Natural killer cell (primary cell): ENCODE measurements around the gene PTPRK. TPM values are rescaled to one million over a fixed set of nuclear protein-coding genes. Genes with fewer than 3 reads are reported as not detected.

ENCODE experiments used
- ATAC-seq, 3 donors: fragments of 150-1000 bp in 2 of 3; fragments of 200-7000 bp in 1 of 3; cut with Tn5 transposase; 1 replicate in 1 of 3; 2 replicates in 2 of 3; pipeline ENCODE4 v1.10.0; 2021; ENCODE audit warnings: mild to moderate bottlenecking in 2 of 3, moderate library complexity in 2 of 3
- DNase-seq, 2 donors: peaks; one replicate each; pipeline versions ENCODE4 v3.0.0 to v3.0.0-alpha.2; 2013 to 2021; ENCODE audit warnings: mixed read lengths in 1 of 2
- H3K27ac ChIP-seq: one replicate; pipeline ENCODE4 v1.5.1; 2013; ENCODE audit warnings: mild to moderate bottlenecking, low read length
- H3K27me3 ChIP-seq: one replicate; pipeline ENCODE4 v1.6.1; 2013; ENCODE audit warnings: low read length; ENCODE audit not compliant: control insufficient read depth, insufficient read depth
- H3K36me3 ChIP-seq: one replicate; pipeline ENCODE4 v1.6.1; 2013; ENCODE audit warnings: low read length; ENCODE audit not compliant: control insufficient read depth, insufficient read depth
- H3K4me1 ChIP-seq: one replicate; pipeline ENCODE4 v1.6.1; 2013; ENCODE audit warnings: low read length; ENCODE audit not compliant: control insufficient read depth, insufficient read depth
- H3K4me3 ChIP-seq: one replicate; pipeline ENCODE4 v1.5.1; 2013; ENCODE audit warnings: low read length
- H3K9me3 ChIP-seq: one replicate; pipeline ENCODE4 v1.6.1; 2013; ENCODE audit warnings: low read length; ENCODE audit not compliant: control insufficient read depth, insufficient read depth
- H3K27ac Mint-ChIP-seq, 2 donors: one replicate each; pipeline ENCODE4 v1.8.0; 2022; ENCODE audit warnings: mild to moderate bottlenecking in 2 of 2, mixed read lengths in 2 of 2, moderate library complexity in 1 of 2
- H3K27me3 Mint-ChIP-seq, 2 donors: one replicate each; pipeline ENCODE4 v1.8.0; 2022; ENCODE audit warnings: low read depth in 2 of 2, mixed read lengths in 2 of 2
- H3K36me3 Mint-ChIP-seq: one replicate; pipeline ENCODE4 v1.8.0; 2022; ENCODE audit warnings: mixed read lengths
- H3K4me1 Mint-ChIP-seq, 2 donors: one replicate each; pipeline ENCODE4 v1.8.0; 2022; ENCODE audit warnings: mixed read lengths in 2 of 2
- H3K4me3 Mint-ChIP-seq: one replicate; pipeline ENCODE4 v1.8.0; 2022; ENCODE audit warnings: mild to moderate bottlenecking, moderate library complexity, mixed read lengths
- H3K9me3 Mint-ChIP-seq, 2 donors: one replicate each; pipeline ENCODE4 v1.8.0; 2022; ENCODE audit warnings: mixed read lengths in 2 of 2
- WGBS: methylation state at CpG from one replicate; pipeline ENCODE4 v1.1.7; 2013; ENCODE audit warnings: missing lambda C conversion rate; ENCODE audit not compliant: insufficient coverage; 5-methylcytosine and 5-hydroxymethylcytosine counted together
- intact Hi-C: fragments of 100-400 bp; cut with micrococcal nuclease; formaldehyde crosslinking; loops from one replicate; pipeline ENCODE4 v1.14.2; 2022
- total RNA-seq, 4 donors: library from RNA; stranded (reverse); fragments of 120-200 nt in 1 of 4; gene quantifications; one replicate each; pipeline versions ENCODE4 v1.2.3 to v1.2.4, GENCODE V29; 2013 to 2022
- TF ChIP-seq, protein P1 (sequence below): fragments of 200-600 bp; IDR thresholded peaks from one replicate; pipeline ENCODE4 v1.8.0; 2022; ENCODE audit warnings: antibody characterized with exemption

PTPRK gene
- total RNA-seq, 3 donors from 2014 or later (not counting 1 experiment from before 2014, with no cell fraction given): 0.14 to 1.2 (median 0.95) TPM

DNA sequence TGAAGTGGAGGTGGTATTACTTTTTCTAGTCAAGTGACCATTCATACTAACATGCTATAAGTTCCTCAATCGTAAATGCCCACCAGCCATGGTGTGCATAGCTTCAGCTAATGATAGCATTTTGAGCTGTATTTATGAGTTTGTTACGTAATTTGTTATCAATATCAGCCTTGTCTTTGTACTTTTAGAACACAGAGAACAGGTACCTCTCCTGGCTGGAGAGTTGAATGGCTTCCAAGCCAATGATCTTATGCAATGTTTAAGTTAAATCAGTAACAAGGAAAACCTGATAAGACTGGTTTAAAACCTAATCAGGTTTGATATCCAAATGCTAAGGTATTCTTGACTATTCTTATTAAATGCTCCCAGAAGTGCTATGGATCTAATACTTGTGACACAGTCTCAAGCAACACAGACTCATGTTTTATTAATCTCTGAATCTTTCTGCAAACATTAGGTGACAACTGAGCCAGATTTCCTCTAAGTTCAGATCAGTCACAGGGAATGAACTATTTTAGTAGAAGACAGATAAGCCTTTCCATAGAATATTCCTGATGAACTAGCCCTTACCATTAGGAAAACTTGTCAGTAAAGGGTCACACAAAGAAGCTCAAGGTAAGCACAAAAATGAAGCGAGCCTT is 154.8 kb downstream of the PTPRK start:
- WGBS: 82% methylated on average over 3 of the region's 3 CpGs
- no peaks in the 10 kb centered on the region for H3K9me3 ChIP-seq
- no peak overlapping the region for H3K4me3 Mint-ChIP-seq
- no peaks in the 10 kb centered on the region for H3K4me1 ChIP-seq
- H3K27ac Mint-ChIP-seq: no peak overlapping the region
- no peak overlapping the region for H3K4me3 ChIP-seq
- H3K36me3 Mint-ChIP-seq: no peaks in the 10 kb centered on the region
- no peaks in the 10 kb centered on the region for H3K27me3 Mint-ChIP-seq
- no peaks in the 10 kb centered on the region for H3K9me3 Mint-ChIP-seq
- H3K4me1 Mint-ChIP-seq: no peaks in the 10 kb centered on the region
- no peaks in the 10 kb centered on the region for H3K36me3 ChIP-seq
- H3K27ac ChIP-seq: no peak overlapping the region
- TF ChIP-seq, protein P1, sequence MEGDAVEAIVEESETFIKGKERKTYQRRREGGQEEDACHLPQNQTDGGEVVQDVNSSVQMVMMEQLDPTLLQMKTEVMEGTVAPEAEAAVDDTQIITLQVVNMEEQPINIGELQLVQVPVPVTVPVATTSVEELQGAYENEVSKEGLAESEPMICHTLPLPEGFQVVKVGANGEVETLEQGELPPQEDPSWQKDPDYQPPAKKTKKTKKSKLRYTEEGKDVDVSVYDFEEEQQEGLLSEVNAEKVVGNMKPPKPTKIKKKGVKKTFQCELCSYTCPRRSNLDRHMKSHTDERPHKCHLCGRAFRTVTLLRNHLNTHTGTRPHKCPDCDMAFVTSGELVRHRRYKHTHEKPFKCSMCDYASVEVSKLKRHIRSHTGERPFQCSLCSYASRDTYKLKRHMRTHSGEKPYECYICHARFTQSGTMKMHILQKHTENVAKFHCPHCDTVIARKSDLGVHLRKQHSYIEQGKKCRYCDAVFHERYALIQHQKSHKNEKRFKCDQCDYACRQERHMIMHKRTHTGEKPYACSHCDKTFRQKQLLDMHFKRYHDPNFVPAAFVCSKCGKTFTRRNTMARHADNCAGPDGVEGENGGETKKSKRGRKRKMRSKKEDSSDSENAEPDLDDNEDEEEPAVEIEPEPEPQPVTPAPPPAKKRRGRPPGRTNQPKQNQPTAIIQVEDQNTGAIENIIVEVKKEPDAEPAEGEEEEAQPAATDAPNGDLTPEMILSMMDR: no peak
- ATAC-seq (no peak), DNase-seq (no peak)
- no peaks in the 10 kb centered on the region for H3K27me3 ChIP-seq
- intact Hi-C loops: no loop called here

DNA sequence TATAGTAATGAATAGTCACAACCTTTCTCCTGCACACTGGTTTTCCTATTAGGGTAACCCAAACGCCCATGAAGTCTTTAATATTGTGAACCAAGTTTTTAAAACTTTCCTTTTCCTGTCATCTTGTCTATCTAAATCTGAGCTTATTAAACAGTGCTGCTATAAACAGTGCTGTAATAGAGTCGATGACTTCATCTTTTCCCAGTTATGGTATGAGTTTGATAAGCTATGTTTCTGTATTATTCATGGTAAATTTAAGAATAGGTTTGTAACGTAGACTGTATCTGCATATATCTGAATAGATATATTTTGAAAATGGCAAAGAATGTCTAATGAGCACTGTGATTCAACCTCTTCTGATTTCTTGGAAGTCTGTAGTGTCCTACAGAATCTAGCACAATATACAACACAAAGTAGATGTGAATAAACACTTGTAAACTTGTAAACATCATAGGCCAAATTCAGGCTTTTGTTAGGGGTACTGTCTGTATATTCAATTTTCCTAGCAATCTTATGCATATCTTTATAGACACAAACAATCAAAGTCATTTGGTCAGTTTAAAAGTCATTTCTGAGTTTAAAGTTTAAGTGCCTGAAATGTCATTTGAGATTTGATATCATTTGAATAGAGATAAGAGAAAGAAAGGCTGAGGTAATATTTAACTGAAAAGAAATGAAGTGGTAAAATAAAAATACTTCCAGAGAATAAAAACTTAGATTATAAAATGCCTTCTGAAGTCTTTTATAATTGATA is 155.5 kb downstream of the PTPRK start:
- Mint-ChIP-seq H3K36me3 (no peaks in the 10 kb centered on the region), H3K4me1 (no peaks in the 10 kb centered on the region), H3K9me3 (no peaks in the 10 kb centered on the region), H3K4me3 (no peak overlapping the region), H3K27me3 (no peaks in the 10 kb centered on the region), H3K27ac (no peak overlapping the region)
- WGBS: 68% methylated on average over 3 of the region's 3 CpGs
- no peak for ATAC-seq
- H3K4me1 ChIP-seq: no peaks in the 10 kb centered on the region
- no peaks in the 10 kb centered on the region for H3K9me3 ChIP-seq
- H3K4me3 ChIP-seq: no peak overlapping the region
- TF ChIP-seq, protein P1: no peak
- no peaks in the 10 kb centered on the region for H3K27me3 ChIP-seq
- H3K27ac ChIP-seq: no peak overlapping the region
- intact Hi-C loops: no loop called here
- no peaks in the 10 kb centered on the region for H3K36me3 ChIP-seq
- DNase-seq: no peak

DNA sequence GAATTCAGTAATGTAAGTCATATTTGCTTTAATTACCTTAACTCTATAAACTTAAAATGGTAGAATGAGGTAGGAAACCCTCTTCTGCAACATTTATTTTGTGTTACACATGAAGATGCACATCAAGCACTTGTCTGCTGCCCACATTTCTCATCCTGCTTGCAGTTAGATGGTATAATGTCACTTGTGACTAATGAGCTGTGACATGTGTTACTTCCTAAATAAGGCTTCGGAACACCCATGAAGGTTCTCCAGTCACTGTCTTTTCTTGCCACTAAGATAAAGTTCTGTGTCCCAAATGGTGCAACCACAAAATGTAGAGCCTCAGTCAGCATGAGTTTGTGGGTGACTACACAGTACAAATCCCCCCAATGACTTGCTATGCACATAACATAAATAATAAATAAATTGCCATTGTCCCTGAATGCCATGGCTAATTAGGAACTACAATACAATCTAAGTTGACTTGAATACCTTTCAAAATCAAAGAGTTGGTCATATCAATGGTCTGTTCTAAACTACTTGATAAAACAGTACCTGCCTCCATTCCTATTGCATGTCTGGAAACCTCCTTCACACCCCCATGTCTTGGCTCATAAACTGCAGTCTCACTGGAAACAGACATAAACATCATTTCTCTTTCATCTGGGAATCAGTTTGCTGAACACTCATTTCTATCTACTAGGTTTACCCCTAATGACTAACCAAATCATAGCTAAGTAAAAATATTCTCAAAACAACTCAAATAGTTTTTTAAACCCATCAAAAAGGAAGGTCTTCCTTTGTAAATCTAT is 157.2 kb downstream of the PTPRK start:
- DNase-seq (no peak), ATAC-seq (no peak)
- H3K27ac Mint-ChIP-seq: no peak overlapping the region
- no peak overlapping the region for H3K4me3 ChIP-seq
- H3K27me3 ChIP-seq: no peaks in the 10 kb centered on the region
- no peaks in the 10 kb centered on the region for H3K4me1 Mint-ChIP-seq
- TF ChIP-seq, protein P1: no peak
- no peaks in the 10 kb centered on the region for H3K9me3 Mint-ChIP-seq
- H3K4me3 Mint-ChIP-seq: no peak overlapping the region
- H3K9me3 ChIP-seq: no peaks in the 10 kb centered on the region
- WGBS: 88% methylated on average over 1 of the region's 1 CpG
- no peaks in the 10 kb centered on the region for H3K36me3 ChIP-seq
- H3K27ac ChIP-seq: no peak overlapping the region
- intact Hi-C loops: no loop called here
- H3K27me3 Mint-ChIP-seq: no peaks in the 10 kb centered on the region
- no peaks in the 10 kb centered on the region for H3K4me1 ChIP-seq
- H3K36me3 Mint-ChIP-seq: no peaks in the 10 kb centered on the region
